Esophagus muscularis mucosa (tissue), 2 donors: ENCODE data around the gene ZG16.

Experiments used
- EP300 ChIP-seq: sonication (generic); formaldehyde crosslinking; IDR thresholded peaks from one replicate; pipeline ENCODE4 v1.6.1; 2017; ENCODE audit warnings: antibody characterized with exemption
- POLR2A ChIP-seq: fragments of 450-650 bp; IDR thresholded peaks from one replicate; pipeline ENCODE4 v1.6.1; 2017; ENCODE audit warnings: antibody characterized with exemption, moderate library complexity, mild to moderate bottlenecking, low read depth

GRCh38 chr16:29745853-29746345, 32.2 kb upstream of the ZG16 start, which contains the start of gene C16orf54:
- TF ChIP-seq POLR2A (no peak), EP300 (no peak)
